Fibroblast of lung (primary cell): ENCODE measurements around the gene FAS.

ENCODE experiments used
- CTCF ChIP-seq, 2 donors: IDR thresholded peaks in 1 of 2; conservative IDR thresholded peaks in 1 of 2; 1 replicate in 1 of 2; 2 replicates in 1 of 2; pipeline ENCODE4 v1.5.1; 2011 to 2012; ENCODE audit warnings: low read length in 2 of 2, control low read depth in 1 of 2, inconsistent platforms in 1 of 2, low read depth in 1 of 2, mild to moderate bottlenecking in 1 of 2
- EZH2 ChIP-seq: IDR thresholded peaks from 2 replicates; pipeline ENCODE4 v1.5.1; 2012; ENCODE audit warnings: low read length, control low read depth, mild to moderate bottlenecking; ENCODE audit errors: missing control alignments

GRCh38 chr10:88984525-88984924 lies 6.1 kb upstream of the FAS start:
- TF ChIP-seq CTCF (conservative IDR thresholded peaks at IDR 0.05 in 1 of 2, IDR thresholded peaks at IDR 0.05 in 1 of 2; ENCODE audit: low read depth in 1 of 2, low read length in 2 of 2) (no peak), EZH2 (no peak)
